Neutrophil (primary cell): ENCODE results near the gene GALNT18.

Experiments used
- H3K27ac ChIP-seq: fragments of 200-600 bp; sonication (generic); 2 replicates; pipeline ENCODE4 v1.5.1; 2016; ENCODE audit warnings: mild to moderate bottlenecking, moderate library complexity
- H3K27me3 ChIP-seq: fragments of 200-600 bp; sonication (generic); 2 replicates; pipeline ENCODE4 v1.6.0; 2016; ENCODE audit warnings: mild to moderate bottlenecking
- H3K36me3 ChIP-seq: fragments of 200-600 bp; sonication (generic); 2 replicates; pipeline ENCODE4 v1.5.1; 2017
- H3K4me1 ChIP-seq, 2 experiments: fragments of 200-600 bp in 1 of 2; sonication (generic) in 1 of 2; 1 replicate in 1 of 2; 2 replicates in 1 of 2; pipeline versions ENCODE4 v1.5.1 to v1.6.1; 2013 to 2016; ENCODE audit warnings: low read depth in 1 of 2, low read length in 1 of 2, mild to moderate bottlenecking in 1 of 2, moderate library complexity in 1 of 2; ENCODE audit not compliant: control insufficient read depth in 1 of 2, insufficient read depth in 1 of 2
- H3K4me3 ChIP-seq, 2 experiments: fragments of 200-600 bp in 1 of 2; sonication (generic) in 1 of 2; 1 replicate in 1 of 2; 2 replicates in 1 of 2; pipeline ENCODE4 v1.5.1; 2013 to 2016; ENCODE audit warnings: low read depth in 1 of 2, low read length in 1 of 2, mild to moderate bottlenecking in 1 of 2, moderate library complexity in 1 of 2
- H3K9me3 ChIP-seq: fragments of 200-600 bp; sonication (generic); 2 replicates; pipeline ENCODE4 v1.5.1; 2016
- CTCF ChIP-seq: fragments of 200-600 bp; sonication (generic); IDR thresholded peaks from 2 replicates; pipeline ENCODE4 v1.5.1; 2016; ENCODE audit warnings: antibody characterized with exemption

Gene GALNT18

GRCh38 chr11:11621573-11622339 is at the start of gene GALNT18:
Gene GALNT18 (minus strand): TSS chr11:11622005.
- H3K27ac ChIP-seq = no peak within 1 kb of the TSS
- H3K4me1 ChIP-seq = peaks cover 10% of the 10 kb centered on the region in 2 experiments
- no peak for TF ChIP-seq CTCF
- no peaks in the 10 kb centered on the region for H3K9me3 ChIP-seq
- peaks cover 100% of the 10 kb centered on the region for H3K27me3 ChIP-seq
- peak within 1 kb of the TSS; percentile 1 to 3 for H3K4me3 ChIP-seq
- H3K36me3 ChIP-seq = no peaks in the 10 kb centered on the region

- Histone ChIP-seq H3K4me3 (no peak overlapping the region), H3K9me3 (no peaks in the 10 kb centered on the region)
Observed at GRCh38 chr11:11670574-11670973, 48.8 kb upstream of the GALNT18 start.

GRCh38 chr11:11669233-11669846 is 47.5 kb upstream of the GALNT18 start:
- Histone ChIP-seq H3K9me3 (no peaks in the 10 kb centered on the region), H3K4me3 (no peak overlapping the region), H3K36me3 (no peaks in the 10 kb centered on the region), H3K27me3 (peaks cover 25% of the 10 kb centered on the region), H3K4me1 (no peaks in the 10 kb centered on the region), H3K27ac (no peak overlapping the region)
- no peak for TF ChIP-seq CTCF

More at GRCh38 chr11:11670574-11670973, 48.8 kb upstream of the GALNT18 start:
- Histone ChIP-seq H3K27me3 (peaks cover 19% of the 10 kb centered on the region), H3K4me1 (no peaks in the 10 kb centered on the region), H3K36me3 (no peaks in the 10 kb centered on the region), H3K27ac (no peak overlapping the region)
- TF ChIP-seq CTCF = no peak

- H3K27me3 ChIP-seq = peaks cover 25% of the 10 kb centered on the region
- H3K4me3 ChIP-seq = no peak overlapping the region
- TF ChIP-seq CTCF = no peak
- H3K27ac ChIP-seq = no peak overlapping the region
- H3K36me3 ChIP-seq = no peaks in the 10 kb centered on the region
- H3K4me1 ChIP-seq = no peaks in the 10 kb centered on the region
- H3K9me3 ChIP-seq = no peaks in the 10 kb centered on the region
Observed at GRCh38 chr11:11668781-11669180, 47.0 kb upstream of the GALNT18 start.

GRCh38 chr11:11668274-11668673 is 46.5 kb upstream of the GALNT18 start:
- no peaks in the 10 kb centered on the region for H3K4me1 ChIP-seq
- no peak overlapping the region for H3K4me3 ChIP-seq
- no peak overlapping the region for H3K27ac ChIP-seq
- H3K27me3 ChIP-seq = peaks cover 26% of the 10 kb centered on the region
- H3K9me3 ChIP-seq = no peaks in the 10 kb centered on the region
- TF ChIP-seq CTCF = no peak
- no peaks in the 10 kb centered on the region for H3K36me3 ChIP-seq
